GM03348 (cell line): ENCODE results near the gene GALNT18.

Source experiments
- DNase-seq: peaks from one replicate; pipeline ENCODE4 v3.0.0; 2012; ENCODE audit warnings: low spot score

The GALNT18 gene

GRCh38 chr11:11237070-11237832, 384.6 kb downstream of the GALNT18 start:
- DNase-seq = no peak

- no peak for DNase-seq
Measured at GRCh38 chr11:11236498-11237059, 385.2 kb downstream of the GALNT18 start.

- no peak for DNase-seq
Measured at GRCh38 chr11:11231763-11232162, 390.0 kb downstream of the GALNT18 start.

DNA sequence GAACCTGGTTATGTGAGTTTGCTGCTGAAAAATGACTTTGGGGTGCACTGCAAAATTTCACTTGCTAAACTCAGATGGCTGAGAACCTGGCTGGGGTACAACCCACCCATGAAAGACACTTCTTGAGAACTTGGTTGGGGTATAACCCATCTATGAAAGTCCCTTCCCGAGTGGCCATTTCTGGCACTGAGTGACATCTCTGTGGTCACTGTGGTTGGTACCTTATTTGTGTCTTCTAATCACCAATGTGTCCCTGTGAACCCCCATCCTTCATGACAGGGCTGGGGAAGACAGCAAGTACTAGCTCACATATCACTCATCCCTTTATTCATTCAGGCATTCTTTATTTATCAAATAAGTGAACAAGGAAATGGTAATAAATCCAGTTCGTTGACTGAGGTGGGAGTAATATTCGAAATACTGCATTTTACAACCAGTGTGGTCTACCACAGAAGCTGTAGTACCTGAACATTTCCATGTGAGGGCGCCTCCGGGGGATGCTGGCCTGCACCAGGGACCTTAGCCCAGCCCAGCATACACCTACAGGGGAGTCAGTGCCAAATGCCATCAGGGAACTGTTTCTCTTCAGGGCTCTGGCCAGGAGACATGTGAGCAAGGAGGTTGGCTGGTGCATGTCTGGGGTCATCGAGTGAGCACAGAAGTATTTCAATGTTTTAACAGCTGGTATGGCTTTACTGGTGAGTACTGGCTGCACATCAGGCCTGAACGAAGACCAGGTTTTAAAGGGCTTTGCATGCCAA, 390.8 kb downstream of the GALNT18 start:
- DNase-seq = no peak

DNA sequence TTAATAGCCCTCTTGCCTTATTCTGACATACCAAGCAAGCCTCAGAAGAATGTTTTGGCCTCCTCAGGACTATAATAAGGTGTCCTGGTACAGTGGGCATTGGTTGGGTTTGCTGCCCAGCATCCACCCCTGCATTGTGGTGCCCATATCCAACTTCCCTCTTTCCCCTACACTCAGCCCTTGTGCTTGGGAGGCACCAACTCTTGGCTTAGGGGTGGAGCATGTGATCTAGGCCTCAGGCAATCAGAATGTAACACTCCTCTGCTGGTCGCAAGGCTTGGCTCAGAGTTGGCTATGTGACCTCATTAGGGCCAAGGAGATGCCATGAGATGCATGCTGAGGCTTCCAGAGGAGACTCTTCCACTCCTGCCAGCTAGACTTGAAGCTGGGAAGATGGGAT, 391.7 kb downstream of the GALNT18 start:
- DNase-seq = no peak

DNA sequence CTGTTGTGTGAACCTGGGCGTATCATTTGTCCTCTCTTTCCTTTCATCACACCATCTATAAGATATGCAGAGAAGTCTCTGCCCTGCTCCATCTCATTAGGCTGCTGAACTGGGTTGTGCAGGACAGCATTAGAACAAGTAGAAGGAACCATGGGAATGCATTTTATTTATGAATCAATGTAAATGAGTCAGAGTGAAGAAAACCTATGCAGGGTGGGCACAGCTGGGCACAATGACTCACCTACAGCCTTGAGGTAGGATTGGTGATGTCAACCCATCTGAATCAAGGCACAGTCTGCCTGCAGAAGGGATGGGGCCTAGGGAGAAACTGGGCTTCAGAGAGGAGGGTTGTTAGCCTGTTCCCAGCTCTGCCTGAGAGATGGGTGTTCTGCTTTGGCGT, 392.2 kb downstream of the GALNT18 start:
- DNase-seq = no peak

- no peak for DNase-seq
Measured at GRCh38 chr11:11227296-11228085, 394.3 kb downstream of the GALNT18 start.
